ENCODE results near the gene RNF5.

DNA sequence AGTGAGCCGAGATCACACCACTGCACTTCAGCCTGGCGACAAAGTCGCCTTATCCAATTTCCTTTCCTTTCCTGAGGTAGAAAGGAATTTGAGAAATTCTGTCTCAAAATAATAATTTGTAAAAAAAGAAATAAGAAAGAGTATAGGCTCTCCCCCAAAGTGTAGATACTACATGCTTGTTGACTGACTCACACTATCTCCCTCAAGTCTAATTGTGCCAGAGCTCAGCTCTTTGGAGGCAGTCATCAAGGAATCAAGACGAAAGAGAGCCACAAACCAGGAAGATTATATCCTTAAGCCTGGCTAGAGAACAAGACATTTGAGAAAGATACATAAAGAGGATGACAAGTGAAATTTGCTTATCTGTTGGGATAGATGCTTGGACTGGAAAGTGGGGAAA is 44.4 kb upstream of the RNF5 start:
- TF ChIP-seq, protein P1, sequence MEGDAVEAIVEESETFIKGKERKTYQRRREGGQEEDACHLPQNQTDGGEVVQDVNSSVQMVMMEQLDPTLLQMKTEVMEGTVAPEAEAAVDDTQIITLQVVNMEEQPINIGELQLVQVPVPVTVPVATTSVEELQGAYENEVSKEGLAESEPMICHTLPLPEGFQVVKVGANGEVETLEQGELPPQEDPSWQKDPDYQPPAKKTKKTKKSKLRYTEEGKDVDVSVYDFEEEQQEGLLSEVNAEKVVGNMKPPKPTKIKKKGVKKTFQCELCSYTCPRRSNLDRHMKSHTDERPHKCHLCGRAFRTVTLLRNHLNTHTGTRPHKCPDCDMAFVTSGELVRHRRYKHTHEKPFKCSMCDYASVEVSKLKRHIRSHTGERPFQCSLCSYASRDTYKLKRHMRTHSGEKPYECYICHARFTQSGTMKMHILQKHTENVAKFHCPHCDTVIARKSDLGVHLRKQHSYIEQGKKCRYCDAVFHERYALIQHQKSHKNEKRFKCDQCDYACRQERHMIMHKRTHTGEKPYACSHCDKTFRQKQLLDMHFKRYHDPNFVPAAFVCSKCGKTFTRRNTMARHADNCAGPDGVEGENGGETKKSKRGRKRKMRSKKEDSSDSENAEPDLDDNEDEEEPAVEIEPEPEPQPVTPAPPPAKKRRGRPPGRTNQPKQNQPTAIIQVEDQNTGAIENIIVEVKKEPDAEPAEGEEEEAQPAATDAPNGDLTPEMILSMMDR (IDR thresholded peaks at IDR 0.05), result no peak
- no peak for TF ChIP-seq POLR2AphosphoS5 (IDR thresholded peaks at IDR 0.05)
- TF ChIP-seq POLR2A (IDR thresholded peaks at IDR 0.05), result no peak

Data from gastroesophageal sphincter (tissue), 3 donors.